H9 (cell line): ENCODE data around the gene GRIK3. TPM values are rescaled to one million over a fixed set of nuclear protein-coding genes. Genes with fewer than 3 reads are reported as not detected.

Experiments
- DNase-seq: peaks from one replicate; pipeline ENCODE4 v3.0.0-alpha.2; 2017
- H2AFZ ChIP-seq: one replicate; pipeline ENCODE4 v1.6.1; 2013; ENCODE audit warnings: mild to moderate bottlenecking, low read length, control low read depth, moderate library complexity
- H2AK5ac ChIP-seq: 2 replicates; pipeline ENCODE4 v1.6.1; 2013; ENCODE audit warnings: low read length, control low read depth, mixed read lengths; ENCODE audit not compliant: insufficient read length
- H2BK120ac ChIP-seq: one replicate; pipeline ENCODE4 v1.6.1; 2013; ENCODE audit warnings: low read depth, mild to moderate bottlenecking, low read length, control low read depth, inconsistent platforms; ENCODE audit not compliant: poor library complexity, severe bottlenecking
- H2BK12ac ChIP-seq: 2 replicates; pipeline ENCODE4 v1.6.1; 2013; ENCODE audit warnings: low read length, control low read depth, mixed read lengths, low read depth; ENCODE audit not compliant: insufficient read length
- H2BK15ac ChIP-seq: 2 replicates; pipeline ENCODE4 v1.6.1; 2013; ENCODE audit warnings: low read depth, low read length, control low read depth
- H2BK20ac ChIP-seq: one replicate; pipeline ENCODE4 v1.6.1; 2013; ENCODE audit warnings: low read depth, mild to moderate bottlenecking, low read length, control low read depth, inconsistent platforms; ENCODE audit not compliant: poor library complexity, severe bottlenecking
- H2BK5ac ChIP-seq: 2 replicates; pipeline ENCODE4 v1.6.1; 2013; ENCODE audit warnings: low read length, control low read depth, mixed read lengths; ENCODE audit not compliant: insufficient read length
- H3K14ac ChIP-seq: 2 replicates; pipeline ENCODE4 v1.6.1; 2013; ENCODE audit warnings: low read length, control low read depth; ENCODE audit not compliant: insufficient read depth
- H3K18ac ChIP-seq: 2 replicates; pipeline ENCODE4 v1.6.1; 2013; ENCODE audit warnings: low read depth, mild to moderate bottlenecking, mixed read lengths, low read length, control low read depth; ENCODE audit not compliant: insufficient read length
- H3K23ac ChIP-seq: 2 replicates; pipeline ENCODE4 v1.6.1; 2013; ENCODE audit warnings: low read length, control low read depth, mixed read lengths, low read depth; ENCODE audit not compliant: insufficient read length
- H3K23me2 ChIP-seq: 2 replicates; pipeline ENCODE4 v1.6.1; 2013; ENCODE audit warnings: low read depth, mild to moderate bottlenecking, mixed read lengths, low read length, control low read depth; ENCODE audit not compliant: insufficient read length, poor library complexity, severe bottlenecking
- H3K27ac ChIP-seq: 2 replicates; pipeline ENCODE4 v1.5.1; 2013; ENCODE audit warnings: low read length, control low read depth, mixed read lengths, low read depth; ENCODE audit not compliant: insufficient read length
- H3K27me3 ChIP-seq: 2 replicates; pipeline ENCODE4 v1.6.1; 2013; ENCODE audit warnings: low read length, control low read depth, inconsistent platforms; ENCODE audit not compliant: insufficient read depth
- H3K4ac ChIP-seq: 2 replicates; pipeline ENCODE4 v1.6.1; 2013; ENCODE audit warnings: low read depth, mild to moderate bottlenecking, control low read depth, inconsistent platforms, low read length, moderate library complexity
- H3K4me1 ChIP-seq: 2 replicates; pipeline ENCODE4 v1.6.1; 2013; ENCODE audit warnings: low read length, control low read depth, inconsistent platforms; ENCODE audit not compliant: insufficient read depth
- H3K4me2 ChIP-seq: 2 replicates; pipeline ENCODE4 v1.6.1; 2013; ENCODE audit warnings: low read length, control low read depth, mixed read lengths; ENCODE audit not compliant: insufficient read length, insufficient read depth
- H3K56ac ChIP-seq: 2 replicates; pipeline ENCODE4 v1.6.1; 2013; ENCODE audit warnings: low read depth, mild to moderate bottlenecking, mixed read lengths, low read length, control low read depth; ENCODE audit not compliant: insufficient read length
- H3K79me1 ChIP-seq: 2 replicates; pipeline ENCODE4 v1.6.1; 2013; ENCODE audit warnings: low read depth, mild to moderate bottlenecking, moderate library complexity, low read length, control low read depth, inconsistent platforms; ENCODE audit not compliant: insufficient read depth, poor library complexity, severe bottlenecking
- H3K79me2 ChIP-seq: 2 replicates; pipeline ENCODE4 v1.6.1; 2013; ENCODE audit warnings: low read length, control low read depth, inconsistent platforms; ENCODE audit not compliant: insufficient read depth
- H3K9ac ChIP-seq: 2 replicates; pipeline ENCODE4 v1.6.1; 2013; ENCODE audit warnings: low read length, control low read depth, mixed read lengths; ENCODE audit not compliant: insufficient read length; ENCODE audit errors: extremely low read depth
- H3K9me3 ChIP-seq: one replicate; pipeline ENCODE4 v1.6.1; 2013; ENCODE audit warnings: low read depth, low read length, inconsistent platforms; ENCODE audit not compliant: control insufficient read depth
- H3T11ph ChIP-seq: one replicate; pipeline ENCODE4 v1.6.1; 2013; ENCODE audit warnings: mild to moderate bottlenecking, low read length, control low read depth, inconsistent platforms
- H4K20me1 ChIP-seq: one replicate; pipeline ENCODE4 v1.6.1; 2013; ENCODE audit not compliant: control insufficient read depth, insufficient read length, insufficient read depth
- H4K5ac ChIP-seq: 2 replicates; pipeline ENCODE4 v1.6.1; 2013; ENCODE audit warnings: low read depth, mild to moderate bottlenecking, mixed read lengths, low read length, control low read depth; ENCODE audit not compliant: insufficient read length
- H4K8ac ChIP-seq: replicated peaks from 2 replicates; pipeline ENCODE4 v1.6.1; 2013; ENCODE audit warnings: low read length, control low read depth, mixed read lengths, low read depth; ENCODE audit not compliant: insufficient read length
- H4K91ac ChIP-seq: 2 replicates; pipeline ENCODE4 v1.6.1; 2013; ENCODE audit warnings: low read depth, mild to moderate bottlenecking, moderate library complexity, mixed read lengths, low read length, control low read depth; ENCODE audit not compliant: insufficient read length
- H3K27ac Mint-ChIP-seq, 3 experiments: 2 replicates in 2 of 3; 3 replicates in 1 of 3; pipeline ENCODE4 v1.8.0; 2020 to 2021; ENCODE audit warnings: mixed read lengths in 3 of 3, mild to moderate bottlenecking in 1 of 3, moderate library complexity in 1 of 3
- H3K27me3 Mint-ChIP-seq: 2 replicates; pipeline ENCODE4 v1.8.0; 2021; ENCODE audit warnings: low read depth, mild to moderate bottlenecking, moderate library complexity, mixed read lengths
- H3K36me3 Mint-ChIP-seq, 3 experiments: 2 replicates in 2 of 3; 3 replicates in 1 of 3; pipeline ENCODE4 v1.8.0; 2020 to 2021; ENCODE audit warnings: low read depth in 3 of 3, mixed read lengths in 3 of 3; ENCODE audit not compliant: insufficient read depth in 1 of 3
- H3K4me1 Mint-ChIP-seq, 2 experiments: 2 replicates each; pipeline ENCODE4 v1.8.0; 2020; ENCODE audit warnings: mixed read lengths in 2 of 2
- H3K4me3 Mint-ChIP-seq, 2 experiments: 2 replicates in 1 of 2; 3 replicates in 1 of 2; pipeline ENCODE4 v1.8.0; 2020 to 2021; ENCODE audit warnings: mild to moderate bottlenecking in 2 of 2, mixed read lengths in 2 of 2, moderate library complexity in 1 of 2
- H3K9me3 Mint-ChIP-seq, 2 experiments: 2 replicates in 1 of 2; 3 replicates in 1 of 2; pipeline ENCODE4 v1.8.0; 2020; ENCODE audit warnings: mild to moderate bottlenecking in 2 of 2, mixed read lengths in 2 of 2, moderate library complexity in 1 of 2
- CTCF ChIP-seq: fragments of 200-600 bp; sonication (generic); conservative IDR thresholded peaks from 3 replicates; pipeline ENCODE4 v1.8.0; 2021; ENCODE audit warnings: antibody characterized with exemption, mild to moderate bottlenecking
- WGBS: extraction: QIAGEN DNeasy Blood & Tissue Kit; methylation state at CpG from one replicate; pipeline ENCODE4 v1.1.7; 2013; ENCODE audit warnings: missing lambda C conversion rate, low lambda C conversion rate, mixed read lengths; ENCODE audit not compliant: insufficient read length; ENCODE audit errors: extremely low coverage; 5-methylcytosine and 5-hydroxymethylcytosine counted together
- total RNA-seq: library from RNA; stranded (reverse); gene quantifications from 2 replicates; pipeline ENCODE4 v1.2.1, GENCODE V29; 2021

GRIK3 gene
- total RNA-seq, 1 experiment from 2014 or later: 1.7 TPM

GRCh38 chr1:36872126-36872754 lies 162.1 kb downstream of the GRIK3 start:
- Histone ChIP-seq H3K27me3 (no peaks in the 10 kb centered on the region), H4K8ac (no peak overlapping the region), H2BK120ac (no peak overlapping the region), H2BK12ac (no peak overlapping the region), H3K79me1 (no peaks in the 10 kb centered on the region), H4K20me1 (no peaks in the 10 kb centered on the region), H2BK5ac (no peak overlapping the region), H3K9me3 (no peaks in the 10 kb centered on the region), H3K23me2 (no peaks in the 10 kb centered on the region), H3K27ac (no peak overlapping the region), H3K18ac (no peak overlapping the region), H3K9ac (no peak overlapping the region), H3T11ph (no peak overlapping the region), H2AK5ac (no peak overlapping the region), H3K14ac (no peak overlapping the region), H4K5ac (no peak overlapping the region), H2AFZ (no peak overlapping the region), H3K79me2 (no peaks in the 10 kb centered on the region), H4K91ac (no peak overlapping the region), H2BK15ac (no peak overlapping the region), H3K4ac (no peak overlapping the region), H2BK20ac (no peak overlapping the region), H3K4me2 (no peak overlapping the region), H3K4me1 (no peaks in the 10 kb centered on the region), H3K56ac (no peak overlapping the region), H3K23ac (no peak overlapping the region)
- Mint-ChIP-seq H3K27me3 (peaks cover 5% of the 10 kb centered on the region), H3K4me1 (peaks cover 4 to 5% of the 10 kb centered on the region in 2 experiments; a peak in 3 of 4 replicates), H3K9me3 (no peaks in the 10 kb centered on the region), H3K27ac (no peak overlapping the region), H3K36me3 (no peaks in the 10 kb centered on the region), H3K4me3 (no peak overlapping the region)
- TF ChIP-seq CTCF: no peak
- whole genome bisulfite sequencing: no CpG with 5 or more reads among the region's 22 CpGs
- DNase-seq: no peak
